NCI-H2196 (cell line): ENCODE results near the gene TIMM9.
"Not testable (repeated sequence)": the region's sequence is repeated elsewhere in the genome, so short reads cannot be mapped to it uniquely, and the experiment has no call there.

Experiments
- DNase-seq: peaks from one replicate; lab custom pipeline; 2025; ENCODE audit not compliant: unreplicated experiment; lab: John Stamatoyannopoulos, UW

TIMM9 gene, protein sequence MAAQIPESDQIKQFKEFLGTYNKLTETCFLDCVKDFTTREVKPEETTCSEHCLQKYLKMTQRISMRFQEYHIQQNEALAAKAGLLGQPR

DNA sequence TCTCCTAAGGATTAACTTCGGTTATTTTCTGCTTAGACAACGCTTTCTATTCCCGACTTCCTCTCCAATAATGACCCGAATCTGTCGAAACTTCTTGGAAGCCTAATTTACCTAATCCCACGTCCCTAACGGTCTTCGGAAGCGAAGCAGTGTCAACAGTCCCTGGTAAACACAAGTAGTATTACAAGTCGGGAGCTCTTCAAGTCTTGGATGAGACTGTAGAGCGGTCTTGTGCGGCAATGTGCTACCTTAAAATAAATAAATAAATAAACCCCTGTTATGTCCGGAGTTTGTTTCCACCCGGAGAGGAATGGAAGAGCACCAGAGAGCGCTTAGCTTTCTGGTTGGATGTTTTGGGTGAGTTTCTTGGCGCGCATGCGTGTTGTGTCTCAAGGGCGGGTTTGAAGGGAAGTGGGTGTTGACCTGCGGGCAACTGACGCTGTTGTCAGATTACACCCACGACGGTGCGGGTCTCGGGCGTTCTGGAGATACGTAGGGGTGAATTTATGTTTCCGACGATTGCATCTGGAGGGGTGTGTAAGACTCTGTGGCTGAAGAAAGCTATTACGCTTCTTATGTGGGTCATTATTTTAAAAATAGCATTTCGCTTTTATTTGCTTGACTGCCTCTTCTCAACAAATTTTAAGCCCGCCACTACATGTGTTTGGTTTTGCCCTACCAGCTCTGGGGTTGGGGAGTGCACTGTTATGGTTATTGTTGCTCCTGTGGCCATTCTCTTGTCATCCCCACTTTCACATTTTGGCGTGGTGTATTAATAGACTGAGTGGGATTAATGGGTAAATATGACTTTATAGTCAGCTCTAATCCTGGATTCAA is at the start of gene TIMM9, which contains the start of gene KIAA0586:
TSS of gene TIMM9 (minus strand) at position 251 of the 837 bp plus-strand sequence. CDS start 15,586 bp downstream, outside the sequence.
TSS of gene KIAA0586 (plus strand) at position 439 of the 837 bp plus-strand sequence. CDS start 546 bp downstream, outside the sequence.
- DNase-seq: peak; percentile 97

DNA sequence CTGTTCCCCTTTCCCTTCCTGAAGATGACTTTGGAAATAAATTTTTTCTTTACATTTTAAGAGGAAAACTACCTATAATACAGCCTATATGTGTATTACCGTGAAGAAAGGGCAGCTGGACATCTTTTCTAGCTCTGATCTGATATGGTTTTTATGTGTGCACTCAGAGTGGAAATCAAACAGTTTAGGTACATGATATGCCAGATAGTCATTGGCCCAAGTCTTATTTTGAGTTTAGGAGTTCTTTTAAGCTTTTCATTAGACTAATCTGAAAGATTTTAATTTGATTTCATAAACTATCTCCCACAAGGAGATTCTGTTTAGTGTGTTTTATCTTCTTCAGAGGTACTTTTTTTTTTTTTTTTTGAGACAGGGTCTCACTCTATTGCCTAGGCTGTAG is 49.0 kb upstream of the TIMM9 start:
- DNase-seq: no peak

GRCh38 chr14:58469309-58469708 is 42.0 kb upstream of the TIMM9 start:
- DNase-seq: no peak

GRCh38 chr14:58467575-58467974 is 40.2 kb upstream of the TIMM9 start:
- no peak for DNase-seq

GRCh38 chr14:58466459-58466858 is 39.1 kb upstream of the TIMM9 start:
- DNase-seq: no peak

GRCh38 chr14:58465421-58465820 is 38.1 kb upstream of the TIMM9 start:
- DNase-seq: no peak

- no peak for DNase-seq
Measured at GRCh38 chr14:58464652-58465051, 37.3 kb upstream of the TIMM9 start.

GRCh38 chr14:58463147-58463546 is 35.8 kb upstream of the TIMM9 start:
- DNase-seq: no peak

DNA sequence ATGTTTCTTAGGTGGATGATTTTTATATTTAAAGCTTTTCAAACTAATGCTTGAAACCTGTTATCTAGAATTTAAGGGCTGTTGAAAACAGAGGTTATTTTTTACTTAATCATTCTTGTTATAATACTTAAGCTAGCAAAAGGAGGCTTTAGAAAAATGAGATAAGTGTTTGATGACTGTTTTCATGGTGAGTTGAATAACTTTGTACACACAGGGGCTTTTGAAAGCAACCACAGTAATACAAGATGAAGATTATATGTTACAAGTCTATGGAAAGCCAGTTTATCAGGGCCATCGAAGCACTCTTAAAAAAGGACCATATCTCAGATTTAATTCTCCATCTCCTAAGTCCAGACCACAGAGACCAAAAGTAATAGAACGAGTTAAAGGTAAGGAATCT is 33.4 kb upstream of the TIMM9 start:
- no peak for DNase-seq

DNA sequence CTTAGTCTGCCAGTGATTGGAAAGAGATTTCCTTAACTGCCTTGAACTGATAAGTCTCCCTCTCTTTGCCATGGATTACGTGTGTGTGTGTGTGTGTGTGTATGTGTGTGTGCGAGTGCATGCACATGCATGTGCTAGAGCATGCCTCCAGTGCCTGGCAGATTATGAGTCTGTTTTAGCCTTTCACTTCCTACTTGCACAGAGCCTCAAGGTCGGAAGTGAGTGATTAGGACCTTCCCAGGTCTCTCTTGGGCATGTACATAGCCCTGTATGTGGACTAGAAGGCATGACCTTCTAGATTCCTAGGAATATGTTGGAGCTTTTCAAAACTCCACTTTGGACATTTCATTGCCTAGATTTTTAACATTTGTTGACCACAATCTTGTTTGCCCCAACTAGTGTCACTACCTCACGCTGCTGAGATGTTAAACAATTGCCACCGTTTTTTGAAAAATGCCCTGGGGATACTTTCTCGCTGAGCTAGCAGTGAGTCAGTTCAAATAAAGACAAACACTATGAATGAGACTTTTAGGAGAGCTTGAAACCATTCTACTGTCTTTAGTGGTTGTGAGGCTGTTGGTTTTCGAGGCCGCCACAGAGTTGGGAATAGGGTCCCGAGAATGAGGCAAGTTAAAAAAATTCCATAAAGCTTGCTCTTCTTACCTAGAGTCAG is 28.4 kb upstream of the TIMM9 start:
- no peak for DNase-seq

- no peak for DNase-seq
Measured at GRCh38 chr14:58444627-58445026, 17.3 kb upstream of the TIMM9 start.

DNA sequence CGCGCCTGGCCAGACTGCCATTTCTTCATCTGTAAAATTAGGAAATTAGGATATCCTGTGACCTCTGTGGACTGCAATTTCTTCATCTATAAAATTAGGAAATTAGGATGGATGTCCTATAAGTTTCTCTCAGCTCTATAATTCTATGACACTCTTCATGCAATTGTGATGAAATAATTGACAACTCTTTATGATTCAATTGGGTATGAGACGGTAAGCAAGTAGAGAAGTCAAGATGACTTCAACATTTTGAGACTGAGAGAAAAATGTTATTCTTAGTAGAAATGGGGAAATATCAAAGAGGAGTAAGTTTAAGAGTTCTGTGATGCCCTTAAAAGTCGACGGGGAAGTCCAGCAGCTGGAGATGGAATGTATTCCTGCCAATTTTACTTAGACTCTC is 12.1 kb upstream of the TIMM9 start:
- no peak for DNase-seq

GRCh38 chr14:58430156-58430555 is 2.8 kb upstream of the TIMM9 start:
- DNase-seq: no peak

- peak; percentile 27 for DNase-seq
Measured at GRCh38 chr14:58428118-58428683, 870 bp upstream of the TIMM9 start.

GRCh38 chr14:58426670-58427280 is 556 bp downstream of the TIMM9 start:
- peak; percentile 63 for DNase-seq

GRCh38 chr14:58416934-58417333 is 10.4 kb downstream of the TIMM9 start:
- DNase-seq: not testable (repeated sequence)

DNA sequence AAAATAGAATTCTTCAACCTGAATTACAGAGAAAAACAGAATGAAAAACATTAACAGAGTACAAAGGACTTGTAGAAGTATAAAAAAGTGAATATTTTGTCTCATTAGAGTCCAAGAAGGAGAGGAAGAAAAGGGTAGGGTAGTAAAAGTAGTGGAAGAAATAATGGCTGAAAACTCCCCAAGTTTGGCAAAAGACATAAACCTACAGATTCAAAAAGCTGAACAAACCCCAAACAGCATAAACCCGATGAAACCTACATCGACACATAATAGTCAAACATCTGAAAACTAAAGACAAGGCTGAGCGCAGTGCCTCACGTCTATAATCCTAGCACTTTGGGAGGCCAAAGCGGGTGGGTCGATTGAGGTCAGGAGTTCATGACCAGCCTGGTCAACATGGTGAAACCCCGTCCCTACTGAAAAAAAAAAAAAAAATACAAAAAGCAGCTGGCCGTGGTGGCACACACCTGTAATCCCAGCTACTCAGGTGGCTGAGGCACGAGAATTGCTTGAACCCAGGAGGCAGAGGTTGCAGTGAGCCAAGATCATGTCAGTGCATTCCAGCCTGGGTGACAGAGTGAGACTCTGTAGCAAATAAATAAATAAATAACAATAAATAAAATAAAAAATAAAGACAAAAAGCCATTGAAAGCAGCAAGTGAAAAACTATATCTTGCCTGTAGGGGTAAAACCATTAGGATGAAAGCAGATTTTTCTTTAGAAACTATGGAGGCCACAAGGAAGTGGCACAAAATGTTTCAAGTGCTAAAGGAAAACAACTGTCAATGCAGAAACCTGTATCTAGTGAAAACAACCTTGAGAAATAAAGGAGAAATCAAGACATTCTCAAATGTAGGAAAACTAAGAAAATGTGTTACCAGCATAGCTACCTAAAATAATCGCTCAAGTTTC is 11.4 kb downstream of the TIMM9 start:
- DNase-seq: no peak

- DNase-seq: no peak
Measured at GRCh38 chr14:58414845-58415244, 12.5 kb downstream of the TIMM9 start.

GRCh38 chr14:58408681-58409215 is 18.6 kb downstream of the TIMM9 start:
- no peak for DNase-seq

- DNase-seq: no peak
Measured at GRCh38 chr14:58401587-58401986, 25.7 kb downstream of the TIMM9 start.
